SH-SY5Y (cell line): ENCODE results near the gene KMO.

Experiments
- GATA2 ChIP-seq: IDR thresholded peaks from 2 replicates; pipeline ENCODE4 v1.6.1; 2011; ENCODE audit warnings: mild to moderate bottlenecking, low read depth, low read length
- GATA3 ChIP-seq: IDR thresholded peaks from 2 replicates; pipeline ENCODE4 v1.6.1; 2011; ENCODE audit warnings: low read depth, mild to moderate bottlenecking, low read length, moderate library complexity

DNA sequence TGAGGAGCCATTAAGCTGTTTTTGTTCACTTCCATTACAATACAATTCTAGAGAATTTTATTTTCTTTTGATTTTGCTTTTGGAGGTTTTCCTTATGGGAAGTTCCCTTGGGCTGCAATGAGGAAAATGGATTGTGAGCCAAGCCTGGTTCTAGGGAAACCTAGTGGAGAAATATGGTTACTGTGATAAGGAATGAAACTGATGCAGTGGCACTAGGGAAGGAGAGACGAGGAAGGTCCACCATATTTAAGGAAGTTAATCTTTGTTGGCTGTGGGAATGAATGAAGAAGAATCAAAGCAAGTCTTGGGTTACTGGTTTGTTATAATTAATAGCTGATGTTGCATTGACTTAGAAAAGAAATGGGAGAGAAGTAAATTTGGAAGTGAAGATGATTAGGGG, 79.6 kb downstream of the KMO start:
- no peak for TF ChIP-seq GATA2
- TF ChIP-seq GATA3: no peak
